ENCODE results near the gene FCRL5. TPM values are rescaled to one million over a fixed set of nuclear protein-coding genes. Genes with fewer than 3 reads are reported as not detected.
"Not testable (repeated sequence)": the region's sequence is repeated elsewhere in the genome, so short reads cannot be mapped to it uniquely, and the experiment has no call there.

Gene FCRL5
- total and polyA plus RNA-seq, 8 donors: 0.08 to 1.5 (median 0.13) TPM; not detected in 1

DNA sequence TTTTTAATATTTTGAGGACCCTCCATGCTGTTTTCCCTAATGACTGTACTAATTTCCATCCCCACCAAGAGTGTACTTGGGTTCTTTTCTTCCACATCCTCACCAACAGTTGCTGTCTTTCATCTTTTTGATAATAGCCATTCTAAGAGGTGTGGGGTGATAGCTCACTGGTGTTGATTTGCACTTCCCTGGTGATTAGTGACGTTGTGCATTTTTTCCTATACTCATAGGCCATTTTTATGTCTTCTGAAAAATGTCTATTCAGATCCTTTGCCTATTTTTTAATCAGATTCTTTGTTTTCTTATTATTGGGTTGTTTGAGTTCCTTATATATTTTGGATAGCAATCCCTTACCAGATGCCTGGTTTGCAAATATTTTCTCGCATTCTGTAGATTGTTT lies 64.2 kb downstream of the FCRL5 start:
- no peak overlapping the region for H3K27ac ChIP-seq
- DNase-seq (no peak), ATAC-seq (no peak)
- H3K27me3 ChIP-seq: peaks cover 0 to under 1% of the 10 kb centered on the region in 2 donors
- H3K36me3 ChIP-seq: no peaks in the 10 kb centered on the region
- TF ChIP-seq, protein P1, sequence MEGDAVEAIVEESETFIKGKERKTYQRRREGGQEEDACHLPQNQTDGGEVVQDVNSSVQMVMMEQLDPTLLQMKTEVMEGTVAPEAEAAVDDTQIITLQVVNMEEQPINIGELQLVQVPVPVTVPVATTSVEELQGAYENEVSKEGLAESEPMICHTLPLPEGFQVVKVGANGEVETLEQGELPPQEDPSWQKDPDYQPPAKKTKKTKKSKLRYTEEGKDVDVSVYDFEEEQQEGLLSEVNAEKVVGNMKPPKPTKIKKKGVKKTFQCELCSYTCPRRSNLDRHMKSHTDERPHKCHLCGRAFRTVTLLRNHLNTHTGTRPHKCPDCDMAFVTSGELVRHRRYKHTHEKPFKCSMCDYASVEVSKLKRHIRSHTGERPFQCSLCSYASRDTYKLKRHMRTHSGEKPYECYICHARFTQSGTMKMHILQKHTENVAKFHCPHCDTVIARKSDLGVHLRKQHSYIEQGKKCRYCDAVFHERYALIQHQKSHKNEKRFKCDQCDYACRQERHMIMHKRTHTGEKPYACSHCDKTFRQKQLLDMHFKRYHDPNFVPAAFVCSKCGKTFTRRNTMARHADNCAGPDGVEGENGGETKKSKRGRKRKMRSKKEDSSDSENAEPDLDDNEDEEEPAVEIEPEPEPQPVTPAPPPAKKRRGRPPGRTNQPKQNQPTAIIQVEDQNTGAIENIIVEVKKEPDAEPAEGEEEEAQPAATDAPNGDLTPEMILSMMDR (IDR thresholded peaks at IDR 0.05): no peak
- H3K9me3 ChIP-seq: no peaks in the 10 kb centered on the region
- no peak overlapping the region for H3K4me3 ChIP-seq
- intact Hi-C loops (cut with DNase I): no loop called here
- H3K4me1 ChIP-seq: no peaks in the 10 kb centered on the region

DNA sequence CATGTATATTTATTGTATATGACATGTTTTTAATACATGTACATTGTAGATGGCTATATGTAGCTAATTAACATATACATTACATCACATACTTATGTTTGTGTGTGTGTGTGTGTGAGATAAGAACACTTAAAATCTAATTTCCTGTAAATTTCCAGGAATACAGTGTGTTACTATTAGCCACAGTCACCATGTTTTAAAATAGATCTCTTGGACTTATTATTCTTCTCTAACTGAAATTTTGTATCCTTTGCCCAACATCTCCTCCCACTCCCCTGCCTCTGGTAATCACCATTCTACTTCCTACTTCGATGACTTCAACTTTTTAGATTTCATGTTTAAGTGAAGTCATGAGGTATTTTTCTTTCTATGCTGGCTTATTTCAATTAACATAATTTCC lies 64.8 kb downstream of the FCRL5 start:
- Histone ChIP-seq H3K27me3 (no peaks in the 10 kb centered on the region), H3K27ac (no peak overlapping the region), H3K4me3 (no peak overlapping the region), H3K4me1 (no peaks in the 10 kb centered on the region), H3K36me3 (no peaks in the 10 kb centered on the region), H3K9me3 (no peaks in the 10 kb centered on the region)
- DNase-seq (no peak), ATAC-seq (no peak)
- TF ChIP-seq, protein P1 (IDR thresholded peaks at IDR 0.05): no peak
- intact Hi-C loops (cut with DNase I): no loop called here

DNA sequence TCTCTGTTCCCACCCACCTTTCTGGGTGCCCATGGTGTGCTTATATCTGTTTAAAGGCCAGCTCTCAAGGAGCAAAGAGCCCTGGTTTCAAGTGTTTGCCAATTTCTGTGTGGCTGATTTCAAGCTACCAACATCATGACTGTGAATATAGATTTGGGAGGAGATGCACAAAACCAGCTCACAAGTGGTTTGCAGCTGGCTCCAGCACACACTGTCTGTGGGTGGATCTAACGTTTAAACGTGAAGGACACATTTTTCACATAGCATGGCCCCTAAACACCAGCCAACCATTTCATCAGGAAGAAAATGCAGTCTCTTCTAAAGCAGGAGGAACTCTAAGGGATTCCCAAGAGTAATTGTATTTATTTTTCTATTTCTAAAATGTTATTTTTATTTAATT lies 65.2 kb downstream of the FCRL5 start:
- DNase-seq: no peak
- Histone ChIP-seq H3K27me3 (no peaks in the 10 kb centered on the region), H3K27ac (no peak overlapping the region), H3K4me1 (no peaks in the 10 kb centered on the region), H3K4me3 (no peak overlapping the region), H3K36me3 (no peaks in the 10 kb centered on the region), H3K9me3 (no peaks in the 10 kb centered on the region)
- ATAC-seq: no peak
- TF ChIP-seq, protein P1 (IDR thresholded peaks at IDR 0.05): no peak
- intact Hi-C loops (cut with DNase I): no loop called here

DNA sequence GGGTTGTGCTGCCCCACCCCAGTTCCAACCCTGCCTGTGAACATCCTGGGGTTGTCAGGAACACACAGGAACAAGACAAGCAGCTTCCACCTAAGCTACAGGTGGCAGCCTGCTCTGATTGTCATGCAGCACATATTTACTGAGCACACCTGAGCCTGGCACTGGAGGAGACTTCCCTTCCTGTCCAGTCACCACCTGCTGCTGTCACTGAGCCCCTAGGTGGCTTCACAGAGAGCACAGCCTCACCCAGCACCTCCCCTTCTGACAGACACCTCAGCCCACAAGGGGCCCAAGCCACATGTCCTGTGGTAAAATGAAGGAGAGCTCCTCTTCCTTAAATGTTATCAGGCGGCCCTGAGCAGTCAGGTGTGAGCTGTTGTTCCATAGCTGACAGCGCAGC lies 65.9 kb downstream of the FCRL5 start:
- H3K27ac ChIP-seq; H3K4me1 ChIP-seq; H3K36me3 ChIP-seq; intact Hi-C loops (cut with DNase I); H3K4me3 ChIP-seq; ATAC-seq; DNase-seq; H3K27me3 ChIP-seq; H3K9me3 ChIP-seq: not testable (repeated sequence)

DNA sequence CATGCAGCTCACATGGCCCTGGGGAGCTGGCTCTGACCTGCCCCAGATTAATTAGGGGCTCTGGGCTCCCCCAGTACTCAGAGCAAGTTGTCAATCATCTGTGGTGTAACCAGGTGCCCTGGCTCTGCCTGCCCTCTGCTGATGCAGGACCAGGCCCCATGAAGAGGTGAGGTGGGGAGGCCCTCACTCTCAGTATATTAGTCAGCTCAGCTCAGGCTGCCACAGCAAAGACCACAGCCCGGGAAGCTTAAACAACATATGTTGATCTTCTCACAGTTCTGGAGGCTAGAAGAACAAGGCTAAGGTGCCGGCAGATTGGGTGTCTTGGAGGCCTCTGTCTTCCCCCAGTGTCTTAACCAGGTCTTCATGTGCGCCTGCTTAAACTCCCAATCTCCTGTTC lies 66.5 kb downstream of the FCRL5 start:
- no peak for DNase-seq

DNA sequence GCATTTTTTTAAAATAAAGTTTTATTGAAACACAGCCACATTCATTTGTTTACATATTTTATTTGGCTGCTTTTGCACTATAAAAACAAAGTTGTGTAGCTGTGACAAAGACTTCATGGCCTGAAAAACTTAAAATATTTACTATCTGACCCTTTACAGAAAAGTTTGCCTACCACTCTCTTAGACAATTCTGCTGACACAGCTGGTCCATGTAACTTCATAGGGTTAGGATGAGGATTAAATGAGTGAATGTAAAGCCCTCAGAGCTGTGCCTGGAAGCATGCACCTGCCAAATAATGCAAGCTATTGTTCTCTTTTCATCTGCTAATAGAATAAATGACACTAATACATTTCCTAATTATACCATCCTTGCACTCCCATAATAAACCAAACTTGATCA lies 67.7 kb downstream of the FCRL5 start:
- no peak overlapping the region for H3K27ac ChIP-seq
- peaks cover 0 to 2% of the 10 kb centered on the region in 2 donors for H3K9me3 ChIP-seq
- no peak for DNase-seq
- intact Hi-C loops (cut with DNase I): no loop called here
- no peaks in the 10 kb centered on the region for H3K27me3 ChIP-seq
- H3K4me1 ChIP-seq: no peaks in the 10 kb centered on the region
- no peak for ATAC-seq
- H3K36me3 ChIP-seq: no peaks in the 10 kb centered on the region
- TF ChIP-seq, protein P1 (IDR thresholded peaks at IDR 0.05): no peak
- no peak overlapping the region for H3K4me3 ChIP-seq

More for the DNA sequence above, 66.5 kb downstream of the FCRL5 start:
- intact Hi-C loops (cut with DNase I): no loop called here
- no peak for ATAC-seq
- no peaks in the 10 kb centered on the region for H3K36me3 ChIP-seq
- H3K9me3 ChIP-seq: no peaks in the 10 kb centered on the region
- no peak overlapping the region for H3K27ac ChIP-seq
- TF ChIP-seq, protein P1 (IDR thresholded peaks at IDR 0.05): no peak
- H3K4me3 ChIP-seq: no peak overlapping the region
- no peaks in the 10 kb centered on the region for H3K27me3 ChIP-seq
- no peaks in the 10 kb centered on the region for H3K4me1 ChIP-seq
